ENCODE measurements around the gene FOXA2. TPM values are rescaled to one million over a fixed set of nuclear protein-coding genes. Genes with fewer than 3 reads are reported as not detected.

Gene FOXA2
- total and polyA plus RNA-seq, 2 donors from 2014 or later = 0.13 TPM; not detected in 1

- Histone ChIP-seq H3K9ac (ENCODE audit: low read length in 3 of 3) (no peak overlapping the region), H3K27ac (ENCODE audit: low read depth in 2 of 2, low read length in 2 of 2) (no peak overlapping the region), H3K9me3 (ENCODE audit: control insufficient read depth in 2 of 3, insufficient read depth in 1 of 3, low read length in 3 of 3) (no peaks in the 10 kb centered on the region), H3K36me3 (ENCODE audit: control insufficient read depth in 2 of 3, insufficient read depth in 3 of 3, low read length in 3 of 3) (no peaks in the 10 kb centered on the region), H3K4me3 (ENCODE audit: low read length in 3 of 3) (no peak overlapping the region), H3K27me3 (ENCODE audit: control insufficient read depth, insufficient read depth, low read length) (no peaks in the 10 kb centered on the region), H3K4me1 (ENCODE audit: control insufficient read depth in 2 of 3, insufficient read depth in 2 of 3, low read depth in 1 of 3, low read length in 3 of 3) (no peaks in the 10 kb centered on the region)
- no peak for TF ChIP-seq CTCF (IDR thresholded peaks at IDR 0.05; ENCODE audit: borderline replicate concordance, extremely low read depth, insufficient read depth)
- DNase-seq (no peak), FAIRE-seq (no peak)
- intact Hi-C loops (cut with DNase I) = no loop called here
These were observed 36.3 kb downstream of the FOXA2 start for GRCh38 chr20:22548040-22548439.

GRCh38 chr20:22546344-22546743 lies 38.0 kb downstream of the FOXA2 start:
- no peaks in the 10 kb centered on the region for H3K9me3 ChIP-seq (ENCODE audit: control insufficient read depth in 2 of 3, insufficient read depth in 1 of 3, low read length in 3 of 3)
- no peaks in the 10 kb centered on the region for H3K36me3 ChIP-seq (ENCODE audit: control insufficient read depth in 2 of 3, insufficient read depth in 3 of 3, low read length in 3 of 3)
- intact Hi-C loops (cut with DNase I) = no loop called here
- H3K27me3 ChIP-seq (ENCODE audit: control insufficient read depth, insufficient read depth, low read length) = no peaks in the 10 kb centered on the region
- FAIRE-seq = no peak
- TF ChIP-seq CTCF (IDR thresholded peaks at IDR 0.05; ENCODE audit: borderline replicate concordance, extremely low read depth, insufficient read depth) = no peak
- DNase-seq = no peak
- no peak overlapping the region for H3K27ac ChIP-seq (ENCODE audit: low read depth in 2 of 2, low read length in 2 of 2)
- no peak overlapping the region for H3K9ac ChIP-seq (ENCODE audit: low read length in 3 of 3)
- no peak overlapping the region for H3K4me3 ChIP-seq (ENCODE audit: low read length in 3 of 3)
- no peaks in the 10 kb centered on the region for H3K4me1 ChIP-seq (ENCODE audit: control insufficient read depth in 2 of 3, insufficient read depth in 2 of 3, low read depth in 1 of 3, low read length in 3 of 3)

GRCh38 chr20:22545045-22545444 lies 39.3 kb downstream of the FOXA2 start:
- FAIRE-seq (no peak), DNase-seq (no peak)
- intact Hi-C loops (cut with DNase I) = no loop called here
- no peaks in the 10 kb centered on the region for H3K27me3 ChIP-seq (ENCODE audit: control insufficient read depth, insufficient read depth, low read length)
- no peak for TF ChIP-seq CTCF (IDR thresholded peaks at IDR 0.05; ENCODE audit: borderline replicate concordance, extremely low read depth, insufficient read depth)
- H3K4me1 ChIP-seq (ENCODE audit: control insufficient read depth in 2 of 3, insufficient read depth in 2 of 3, low read depth in 1 of 3, low read length in 3 of 3) = no peaks in the 10 kb centered on the region
- H3K9me3 ChIP-seq (ENCODE audit: control insufficient read depth in 2 of 3, insufficient read depth in 1 of 3, low read length in 3 of 3) = no peaks in the 10 kb centered on the region
- H3K9ac ChIP-seq (ENCODE audit: low read length in 3 of 3) = no peak overlapping the region
- no peak overlapping the region for H3K27ac ChIP-seq (ENCODE audit: low read depth in 2 of 2, low read length in 2 of 2)
- H3K4me3 ChIP-seq (ENCODE audit: low read length in 3 of 3) = no peak overlapping the region
- no peaks in the 10 kb centered on the region for H3K36me3 ChIP-seq (ENCODE audit: control insufficient read depth in 2 of 3, insufficient read depth in 3 of 3, low read length in 3 of 3)

GRCh38 chr20:22544462-22544861 lies 39.9 kb downstream of the FOXA2 start:
- no peak overlapping the region for H3K9ac ChIP-seq (ENCODE audit: low read length in 3 of 3)
- FAIRE-seq (no peak), DNase-seq (no peak)
- no peaks in the 10 kb centered on the region for H3K4me1 ChIP-seq (ENCODE audit: control insufficient read depth in 2 of 3, insufficient read depth in 2 of 3, low read depth in 1 of 3, low read length in 3 of 3)
- no peak overlapping the region for H3K4me3 ChIP-seq (ENCODE audit: low read length in 3 of 3)
- H3K27me3 ChIP-seq (ENCODE audit: control insufficient read depth, insufficient read depth, low read length) = no peaks in the 10 kb centered on the region
- intact Hi-C loops (cut with DNase I) = no loop called here
- no peak overlapping the region for H3K27ac ChIP-seq (ENCODE audit: low read depth in 2 of 2, low read length in 2 of 2)
- H3K36me3 ChIP-seq (ENCODE audit: control insufficient read depth in 2 of 3, insufficient read depth in 3 of 3, low read length in 3 of 3) = no peaks in the 10 kb centered on the region
- H3K9me3 ChIP-seq (ENCODE audit: control insufficient read depth in 2 of 3, insufficient read depth in 1 of 3, low read length in 3 of 3) = no peaks in the 10 kb centered on the region
- TF ChIP-seq CTCF (IDR thresholded peaks at IDR 0.05; ENCODE audit: borderline replicate concordance, extremely low read depth, insufficient read depth) = no peak

Data from kidney (tissue), 14 donors.